Measurements from ENCODE around the gene SYNE2. TPM values are rescaled to one million over a fixed set of nuclear protein-coding genes. Genes with fewer than 3 reads are reported as not detected.
"Not testable (repeated sequence)": the region's sequence is repeated elsewhere in the genome, so short reads cannot be mapped to it uniquely, and the experiment has no call there.

The SYNE2 gene
- total RNA-seq, 1 experiment from 2014 or later: 16.0 TPM

DNA sequence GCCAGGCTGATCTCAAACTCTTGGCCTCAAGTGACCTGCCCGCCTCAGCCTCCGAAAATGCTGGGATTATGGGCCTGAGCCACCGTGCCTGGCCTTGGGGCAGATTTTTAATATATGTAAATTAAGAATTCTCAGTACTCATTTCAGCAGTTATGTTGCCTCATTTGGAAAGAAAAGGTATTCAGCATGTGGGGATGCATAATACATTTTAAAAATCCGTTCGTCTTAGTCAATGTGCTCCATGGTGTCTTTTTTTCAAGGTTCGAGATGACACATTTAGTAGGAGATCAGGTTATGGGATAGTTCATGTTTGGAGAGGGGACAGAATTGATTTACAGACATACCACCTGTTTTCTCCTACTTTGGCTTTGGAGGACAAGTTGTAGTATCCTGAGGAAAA is 10.2 kb downstream of the SYNE2 start:
- no TSS peak for BruUV-seq (replicated peaks)
- Histone ChIP-seq H3K79me2 (ENCODE audit: low read length) (no peaks in the 10 kb centered on the region; the same call in 1 of the 2 replicates), H3K27ac (ENCODE audit: low read length) (no peak overlapping the region), H2AFZ (ENCODE audit: low read length) (no peak overlapping the region), H4K20me1 (ENCODE audit: low read length) (no peaks in the 10 kb centered on the region), H3K4me2 (ENCODE audit: low read length) (no peak overlapping the region), H3K36me3 (ENCODE audit: low read depth, low read length) (no peaks in the 10 kb centered on the region), H3K4me1 (ENCODE audit: insufficient read depth, low read length) (peaks cover 14% of the 10 kb centered on the region), H3K9ac (ENCODE audit: low read length) (no peak overlapping the region), H3F3A (ENCODE audit: low read length, unreplicated experiment) (no peaks in the 10 kb centered on the region), H3K4me3 (ENCODE audit: low read length) (no peak overlapping the region), H3K9me2 (replicated peaks; ENCODE audit: low read length) (no peaks in the 10 kb centered on the region), H3K27me3 (ENCODE audit: low read length) (no peaks in the 10 kb centered on the region), H3K9me3 (ENCODE audit: low read length) (no peaks in the 10 kb centered on the region)
- ATAC-seq: no peak
- no peak for DNase-seq
- ChIA-PET POLR2A (ENCODE audit: unreplicated experiment) (no interaction called here), CTCF (interaction anchor here (0.6 kb wide), 1 partner anchor 130 kb away, joined by 6 read pairs; no protein-coding TSS in a partner anchor)
- TF ChIP-seq, protein P1, sequence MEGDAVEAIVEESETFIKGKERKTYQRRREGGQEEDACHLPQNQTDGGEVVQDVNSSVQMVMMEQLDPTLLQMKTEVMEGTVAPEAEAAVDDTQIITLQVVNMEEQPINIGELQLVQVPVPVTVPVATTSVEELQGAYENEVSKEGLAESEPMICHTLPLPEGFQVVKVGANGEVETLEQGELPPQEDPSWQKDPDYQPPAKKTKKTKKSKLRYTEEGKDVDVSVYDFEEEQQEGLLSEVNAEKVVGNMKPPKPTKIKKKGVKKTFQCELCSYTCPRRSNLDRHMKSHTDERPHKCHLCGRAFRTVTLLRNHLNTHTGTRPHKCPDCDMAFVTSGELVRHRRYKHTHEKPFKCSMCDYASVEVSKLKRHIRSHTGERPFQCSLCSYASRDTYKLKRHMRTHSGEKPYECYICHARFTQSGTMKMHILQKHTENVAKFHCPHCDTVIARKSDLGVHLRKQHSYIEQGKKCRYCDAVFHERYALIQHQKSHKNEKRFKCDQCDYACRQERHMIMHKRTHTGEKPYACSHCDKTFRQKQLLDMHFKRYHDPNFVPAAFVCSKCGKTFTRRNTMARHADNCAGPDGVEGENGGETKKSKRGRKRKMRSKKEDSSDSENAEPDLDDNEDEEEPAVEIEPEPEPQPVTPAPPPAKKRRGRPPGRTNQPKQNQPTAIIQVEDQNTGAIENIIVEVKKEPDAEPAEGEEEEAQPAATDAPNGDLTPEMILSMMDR (conservative IDR thresholded peaks at IDR 0.05; ENCODE audit: low read depth, low read length): no peak
- TF ChIP-seq EZH2phosphoT487 (IDR thresholded peaks at IDR 0.05; ENCODE audit: borderline replicate concordance, low read length) (no peak), EZH2 (IDR thresholded peaks at IDR 0.05; ENCODE audit: low read length, unreplicated experiment) (no peak)
- intact Hi-C loops (cut with micrococcal nuclease): no loop called here

DNA sequence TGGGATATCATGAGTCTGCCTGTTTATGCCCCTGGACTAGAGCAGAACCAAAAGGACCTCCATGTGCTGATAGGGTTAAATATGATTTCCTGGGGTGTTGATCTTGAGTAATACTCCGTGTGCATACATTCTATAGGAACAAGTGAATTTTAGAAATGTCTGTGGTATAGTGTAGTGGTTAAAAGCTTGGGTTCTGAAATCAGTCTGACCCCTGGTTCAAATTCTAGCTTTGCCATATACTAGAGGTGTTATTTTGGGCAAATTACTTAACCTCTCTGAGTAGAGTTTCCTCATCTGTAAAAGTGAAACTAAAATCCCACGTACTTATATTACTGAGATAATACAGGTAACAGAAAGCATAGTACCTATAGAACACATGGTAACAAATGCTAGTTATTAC is 12.0 kb downstream of the SYNE2 start:
- H3K79me2 ChIP-seq (ENCODE audit: low read length); H4K20me1 ChIP-seq (ENCODE audit: low read length); H3K36me3 ChIP-seq (ENCODE audit: low read depth, low read length); H3K9me3 ChIP-seq (ENCODE audit: low read length); DNase-seq; H3F3A ChIP-seq (ENCODE audit: low read length, unreplicated experiment); POLR2A ChIA-PET (ENCODE audit: unreplicated experiment); H3K27me3 ChIP-seq (ENCODE audit: low read length); H3K9me2 ChIP-seq (replicated peaks; ENCODE audit: low read length): not testable (repeated sequence)
- peak overlapping the region; percentile 79 for H2AFZ ChIP-seq (ENCODE audit: low read length)
- peak overlapping the region; percentile 71 for H3K4me3 ChIP-seq (ENCODE audit: low read length)
- H3K4me1 ChIP-seq (ENCODE audit: insufficient read depth, low read length): peaks cover 19% of the 10 kb centered on the region
- CTCF ChIA-PET: interaction anchor here (0.6 to 1.5 kb wide), 5 partner anchors 12 to 439 kb away, joined by 3 to 4 read pairs (median 4); partner anchors contain the start of gene SYNE2
- intact Hi-C loops (cut with micrococcal nuclease): loop anchor here (1.0 kb wide), 1 partner anchor 11 kb away; the partner anchor contains the start of gene SYNE2
- peak overlapping the region; percentile 58; the same call in 1 of the 2 replicates for H3K9ac ChIP-seq (ENCODE audit: low read length)
- peak overlapping the region; percentile 63 for H3K27ac ChIP-seq (ENCODE audit: low read length)
- ATAC-seq: peak; percentile 52
- TSS peak; percentile 84 for BruUV-seq (replicated peaks)
- H3K4me2 ChIP-seq (ENCODE audit: low read length): peak overlapping the region; percentile 98

GRCh38 chr14:63867933-63868921 is 15.4 kb downstream of the SYNE2 start:
- ChIA-PET POLR2A (ENCODE audit: unreplicated experiment) (no interaction called here), CTCF (no interaction called here)
- DNase-seq (peak; percentile 51), ATAC-seq (no peak)
- intact Hi-C loops (cut with micrococcal nuclease): no loop called here
- Histone ChIP-seq H2AFZ (ENCODE audit: low read length) (no peak overlapping the region), H3K9ac (ENCODE audit: low read length) (no peak overlapping the region), H3K4me2 (ENCODE audit: low read length) (no peak overlapping the region), H3K9me2 (replicated peaks; ENCODE audit: low read length) (no peaks in the 10 kb centered on the region), H3K4me1 (ENCODE audit: insufficient read depth, low read length) (peaks cover 19% of the 10 kb centered on the region), H3F3A (ENCODE audit: low read length, unreplicated experiment) (no peaks in the 10 kb centered on the region), H3K9me3 (ENCODE audit: low read length) (no peaks in the 10 kb centered on the region), H3K27ac (ENCODE audit: low read length) (no peak overlapping the region), H3K4me3 (ENCODE audit: low read length) (no peak overlapping the region), H3K36me3 (ENCODE audit: low read depth, low read length) (no peaks in the 10 kb centered on the region), H3K79me2 (ENCODE audit: low read length) (no peaks in the 10 kb centered on the region; the same call in 1 of the 2 replicates), H3K27me3 (ENCODE audit: low read length) (no peaks in the 10 kb centered on the region), H4K20me1 (ENCODE audit: low read length) (no peaks in the 10 kb centered on the region)
- no TSS peak for BruUV-seq (replicated peaks)
- no peak for TF ChIP-seq EZH2phosphoT487 (IDR thresholded peaks at IDR 0.05; ENCODE audit: borderline replicate concordance, low read length)
- TF ChIP-seq, protein P1 (conservative IDR thresholded peaks at IDR 0.05; ENCODE audit: low read depth, low read length): no peak
- no peak for TF ChIP-seq EZH2 (IDR thresholded peaks at IDR 0.05; ENCODE audit: low read length, unreplicated experiment)

GRCh38 chr14:63869940-63870752 is 17.3 kb downstream of the SYNE2 start:
- POLR2A ChIA-PET (ENCODE audit: unreplicated experiment): interaction anchor here (0.6 kb wide), 1 partner anchor 1587 kb away, joined by 4 read pairs; no protein-coding TSS in a partner anchor
- H3K27me3 ChIP-seq (ENCODE audit: low read length); H3K9me3 ChIP-seq (ENCODE audit: low read length); DNase-seq; CTCF ChIA-PET; H3K27ac ChIP-seq (ENCODE audit: low read length); BruUV-seq (replicated peaks); H2AFZ ChIP-seq (ENCODE audit: low read length); H3K9ac ChIP-seq (ENCODE audit: low read length); H3K9me2 ChIP-seq (replicated peaks; ENCODE audit: low read length); H4K20me1 ChIP-seq (ENCODE audit: low read length); intact Hi-C loops (cut with micrococcal nuclease); H3K4me3 ChIP-seq (ENCODE audit: low read length); H3K36me3 ChIP-seq (ENCODE audit: low read depth, low read length); H3F3A ChIP-seq (ENCODE audit: low read length, unreplicated experiment); H3K79me2 ChIP-seq (ENCODE audit: low read length): not testable (repeated sequence)
- H3K4me2 ChIP-seq (ENCODE audit: low read length): 0 out of 2 replicates have a peak overlapping the region, but pooled peaks have one; percentile 37
- H3K4me1 ChIP-seq (ENCODE audit: insufficient read depth, low read length): peaks cover 14% of the 10 kb centered on the region
- ATAC-seq: peak; percentile 35

All from PC-3 (cell line).